ENCODE measurements around the gene LTBP1. TPM values are rescaled to one million over a fixed set of nuclear protein-coding genes. Genes with fewer than 3 reads are reported as not detected.
"Not testable (repeated sequence)": the region's sequence is repeated elsewhere in the genome, so short reads cannot be mapped to it uniquely, and the experiment has no call there.

The LTBP1 gene
- total RNA-seq, 2 experiments from 2014 or later: 0.18 TPM; not detected in 1

DNA sequence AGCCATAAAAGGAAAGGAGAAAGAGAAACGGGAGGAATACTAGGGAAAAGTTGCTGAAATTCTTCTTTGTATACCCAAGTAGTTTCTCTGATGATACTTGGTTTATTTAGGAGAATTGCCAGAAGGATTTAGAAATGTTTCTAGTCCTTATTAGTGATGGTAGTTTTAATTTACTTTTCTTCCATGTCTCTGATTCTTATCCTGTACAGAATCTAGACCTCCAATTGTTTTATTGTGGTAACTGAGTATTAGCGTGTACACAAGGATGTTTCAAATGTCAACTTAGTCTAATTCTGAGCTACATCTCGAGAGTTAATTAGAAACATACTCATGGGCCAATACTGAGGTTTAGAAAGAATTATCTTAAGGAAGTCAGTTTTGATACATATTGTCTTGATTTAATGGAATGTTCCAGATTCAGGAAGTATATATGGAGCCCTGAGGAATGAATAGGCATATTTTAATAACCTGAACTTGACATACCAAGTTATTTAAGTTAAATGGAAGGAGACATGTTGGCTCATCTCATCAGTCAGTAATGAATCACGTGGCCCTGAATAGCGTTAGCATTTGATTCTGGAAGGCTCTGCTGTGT lies 219.6 kb downstream of the LTBP1 start:
- intact Hi-C loops (cut with micrococcal nuclease): no loop called here
- no peak for DNase-seq
- TF ChIP-seq, protein P1, sequence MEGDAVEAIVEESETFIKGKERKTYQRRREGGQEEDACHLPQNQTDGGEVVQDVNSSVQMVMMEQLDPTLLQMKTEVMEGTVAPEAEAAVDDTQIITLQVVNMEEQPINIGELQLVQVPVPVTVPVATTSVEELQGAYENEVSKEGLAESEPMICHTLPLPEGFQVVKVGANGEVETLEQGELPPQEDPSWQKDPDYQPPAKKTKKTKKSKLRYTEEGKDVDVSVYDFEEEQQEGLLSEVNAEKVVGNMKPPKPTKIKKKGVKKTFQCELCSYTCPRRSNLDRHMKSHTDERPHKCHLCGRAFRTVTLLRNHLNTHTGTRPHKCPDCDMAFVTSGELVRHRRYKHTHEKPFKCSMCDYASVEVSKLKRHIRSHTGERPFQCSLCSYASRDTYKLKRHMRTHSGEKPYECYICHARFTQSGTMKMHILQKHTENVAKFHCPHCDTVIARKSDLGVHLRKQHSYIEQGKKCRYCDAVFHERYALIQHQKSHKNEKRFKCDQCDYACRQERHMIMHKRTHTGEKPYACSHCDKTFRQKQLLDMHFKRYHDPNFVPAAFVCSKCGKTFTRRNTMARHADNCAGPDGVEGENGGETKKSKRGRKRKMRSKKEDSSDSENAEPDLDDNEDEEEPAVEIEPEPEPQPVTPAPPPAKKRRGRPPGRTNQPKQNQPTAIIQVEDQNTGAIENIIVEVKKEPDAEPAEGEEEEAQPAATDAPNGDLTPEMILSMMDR (IDR thresholded peaks at IDR 0.05): no peak
- ATAC-seq: no peak
- H3K9me3 Mint-ChIP-seq: no peaks in the 10 kb centered on the region
- no peak overlapping the region for H3K4me3 Mint-ChIP-seq
- ChIA-PET CTCF (no interaction called here), POLR2A (no interaction called here)
- no peak overlapping the region for H3K27ac Mint-ChIP-seq
- H3K4me1 Mint-ChIP-seq (ENCODE audit: low read depth): no peaks in the 10 kb centered on the region
- H3K36me3 Mint-ChIP-seq (ENCODE audit: low read depth): no peaks in the 10 kb centered on the region
- H3K27me3 Mint-ChIP-seq: peaks cover 2% of the 10 kb centered on the region

DNA sequence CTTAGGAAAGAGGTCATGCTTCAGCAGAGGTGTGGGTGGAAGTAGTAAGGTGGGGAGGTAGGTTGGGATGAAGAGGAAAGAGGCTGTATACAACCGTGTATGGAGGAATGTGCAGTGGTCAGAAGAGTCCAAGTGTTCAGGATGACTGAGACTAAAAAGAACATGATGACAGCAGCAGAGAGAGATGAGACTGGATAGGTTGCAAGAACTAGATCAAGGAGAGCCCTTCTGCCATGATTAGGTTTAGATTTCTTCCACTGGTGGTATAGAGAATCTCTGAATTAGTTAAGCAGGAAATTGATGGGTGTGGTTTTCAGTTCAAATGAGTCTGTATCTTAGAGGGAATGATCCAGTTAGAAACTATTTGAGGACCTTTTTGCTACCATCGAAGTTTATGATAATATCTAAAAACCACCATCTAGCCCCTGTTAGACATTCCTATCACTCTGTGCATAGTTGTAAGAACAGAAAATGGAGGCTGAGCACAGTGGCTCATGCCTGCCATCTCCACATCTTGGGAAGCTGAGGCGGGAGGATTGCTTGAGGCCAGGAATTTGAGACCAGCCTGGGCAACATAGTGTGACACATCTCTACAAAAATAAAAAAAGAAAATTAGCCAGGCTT lies 221.0 kb downstream of the LTBP1 start:
- Mint-ChIP-seq H3K9me3 (no peaks in the 10 kb centered on the region), H3K4me1 (ENCODE audit: low read depth) (no peaks in the 10 kb centered on the region), H3K27me3 (peaks cover 2% of the 10 kb centered on the region), H3K36me3 (ENCODE audit: low read depth) (no peaks in the 10 kb centered on the region), H3K27ac (no peak overlapping the region), H3K4me3 (no peak overlapping the region)
- CTCF ChIA-PET: no interaction called here
- TF ChIP-seq, protein P1 (IDR thresholded peaks at IDR 0.05): no peak
- intact Hi-C loops (cut with micrococcal nuclease): no loop called here
- ATAC-seq (no peak), DNase-seq (no peak)
- POLR2A ChIA-PET: no interaction called here

DNA sequence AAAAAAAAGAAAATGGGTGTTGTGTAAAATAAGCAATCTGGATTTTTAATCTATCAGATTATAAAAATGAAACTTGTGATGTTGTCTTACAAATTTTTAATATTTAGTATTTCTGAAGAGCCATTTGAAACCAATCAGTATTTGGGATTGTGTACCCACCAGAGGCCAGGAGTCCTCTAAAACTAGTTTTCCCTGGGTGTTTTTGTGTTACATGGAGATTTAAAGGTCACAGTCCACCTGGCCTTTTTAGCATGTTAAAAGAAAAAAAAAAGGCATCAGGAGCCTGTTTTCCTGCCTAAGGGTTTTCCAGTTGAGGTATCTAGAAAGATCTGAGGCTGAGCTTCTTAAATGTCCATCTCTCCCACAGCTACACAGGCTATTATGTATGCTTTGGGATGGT lies 221.7 kb downstream of the LTBP1 start:
- Mint-ChIP-seq H3K36me3 (ENCODE audit: low read depth) (no peaks in the 10 kb centered on the region), H3K27me3 (peaks cover 2% of the 10 kb centered on the region), H3K27ac (no peak overlapping the region), H3K9me3 (no peaks in the 10 kb centered on the region), H3K4me3 (no peak overlapping the region), H3K4me1 (ENCODE audit: low read depth) (no peaks in the 10 kb centered on the region)
- intact Hi-C loops (cut with micrococcal nuclease): no loop called here
- TF ChIP-seq, protein P1 (IDR thresholded peaks at IDR 0.05): no peak
- DNase-seq (no peak), ATAC-seq (no peak)
- CTCF ChIA-PET: no interaction called here
- POLR2A ChIA-PET: interaction anchor here (0.6 kb wide), 1 partner anchor 16 kb away, joined by 3 read pairs; no protein-coding TSS in a partner anchor

DNA sequence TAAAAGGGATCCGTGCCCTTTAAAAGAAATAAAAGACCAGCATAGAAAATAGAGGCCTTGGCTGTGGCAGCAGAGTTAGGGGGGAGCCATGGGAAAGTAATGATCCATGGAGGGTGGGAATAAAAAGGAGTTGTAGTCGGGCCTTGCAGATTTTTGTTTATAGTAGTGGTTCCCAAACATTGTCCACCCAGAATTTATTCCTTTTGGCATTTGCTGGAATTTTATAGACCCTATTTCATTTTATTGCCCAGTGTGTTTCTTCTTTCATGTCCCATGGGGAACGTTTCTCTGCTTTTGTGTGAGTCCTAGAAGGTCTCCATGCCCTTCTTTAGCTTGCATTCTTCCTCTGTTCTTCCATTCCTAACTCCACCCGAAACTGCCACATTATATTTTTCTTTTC lies 222.2 kb downstream of the LTBP1 start:
- TF ChIP-seq, protein P1 (IDR thresholded peaks at IDR 0.05): no peak
- Mint-ChIP-seq H3K4me1 (ENCODE audit: low read depth) (no peaks in the 10 kb centered on the region), H3K27ac (no peak overlapping the region), H3K9me3 (no peaks in the 10 kb centered on the region), H3K27me3 (peaks cover 2% of the 10 kb centered on the region), H3K4me3 (no peak overlapping the region), H3K36me3 (ENCODE audit: low read depth) (no peaks in the 10 kb centered on the region)
- POLR2A ChIA-PET: interaction anchor here (0.6 kb wide), 1 partner anchor 16 kb away, joined by 3 read pairs; no protein-coding TSS in a partner anchor
- intact Hi-C loops (cut with micrococcal nuclease): no loop called here
- CTCF ChIA-PET: no interaction called here
- ATAC-seq (no peak), DNase-seq (no peak)

DNA sequence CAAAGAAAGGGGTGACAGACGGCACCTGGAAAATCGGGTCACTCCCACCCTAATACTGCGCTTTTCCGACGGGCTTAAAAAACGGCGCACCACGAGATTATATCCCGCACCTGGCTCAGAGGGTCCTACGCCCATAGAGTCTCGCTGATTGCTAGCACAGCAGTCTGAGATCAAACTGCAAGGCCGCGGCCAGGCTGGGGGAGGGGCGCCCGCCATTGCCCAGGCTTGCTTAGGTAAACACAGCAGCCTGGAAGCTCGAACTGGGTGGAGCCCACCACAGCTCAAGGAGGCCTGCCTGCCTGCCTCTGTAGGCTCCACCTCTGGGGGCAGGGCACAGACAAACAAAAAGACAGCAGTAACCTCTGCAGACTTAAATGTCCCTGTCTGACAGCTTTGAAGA lies 223.5 kb downstream of the LTBP1 start:
- H3K27me3 Mint-ChIP-seq; DNase-seq; H3K4me1 Mint-ChIP-seq (ENCODE audit: low read depth); CTCF ChIA-PET; H3K36me3 Mint-ChIP-seq (ENCODE audit: low read depth); ATAC-seq; H3K9me3 Mint-ChIP-seq; intact Hi-C loops (cut with micrococcal nuclease); POLR2A ChIA-PET; H3K4me3 Mint-ChIP-seq; H3K27ac Mint-ChIP-seq: not testable (repeated sequence)
